Ecto neural progenitor cell (in vitro differentiated cells): Measurements from ENCODE around the gene KMO.

Experiments used
- DNase-seq: peaks from one replicate; pipeline ENCODE4 v3.0.0-alpha.2; 2018; ENCODE audit warnings: low spot score

KMO gene

DNA sequence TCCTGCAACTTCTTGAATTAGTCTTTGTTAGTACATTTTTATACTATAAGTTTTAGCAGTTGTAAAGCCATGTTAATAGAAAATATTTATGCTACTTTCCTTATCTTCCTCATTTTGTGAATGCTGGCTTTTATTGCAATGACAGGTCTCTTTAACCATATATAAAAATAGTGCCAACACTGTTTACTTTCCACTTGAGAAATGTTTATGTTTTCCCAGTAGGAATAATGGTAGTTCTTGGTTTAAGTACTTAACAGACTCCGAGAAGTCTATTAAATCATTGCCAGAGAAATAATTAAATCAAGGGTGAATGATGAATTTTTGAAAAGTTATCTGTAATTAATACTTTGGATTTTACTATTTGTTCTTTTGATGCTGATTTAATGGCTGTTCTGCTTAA is 98.3 kb downstream of the KMO start:
- no peak for DNase-seq

DNA sequence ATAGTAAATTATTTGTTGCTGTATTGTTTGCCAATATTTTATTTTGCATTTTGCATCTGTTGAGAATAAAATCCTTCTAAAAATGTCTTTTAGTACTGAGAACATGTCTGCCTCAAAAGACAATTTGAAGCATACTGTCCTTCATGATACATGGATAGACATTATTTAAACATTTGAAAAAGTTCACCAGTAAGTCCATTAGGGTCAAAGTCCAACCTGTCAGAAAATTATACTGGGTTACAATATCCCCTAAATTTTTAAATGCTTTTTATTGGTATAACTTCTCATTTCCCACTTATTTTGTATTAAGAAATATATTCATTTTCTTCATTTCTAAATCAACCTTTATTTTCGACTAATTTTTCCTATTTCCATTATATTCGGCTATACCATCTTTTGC is 98.7 kb downstream of the KMO start:
- DNase-seq: no peak

DNA sequence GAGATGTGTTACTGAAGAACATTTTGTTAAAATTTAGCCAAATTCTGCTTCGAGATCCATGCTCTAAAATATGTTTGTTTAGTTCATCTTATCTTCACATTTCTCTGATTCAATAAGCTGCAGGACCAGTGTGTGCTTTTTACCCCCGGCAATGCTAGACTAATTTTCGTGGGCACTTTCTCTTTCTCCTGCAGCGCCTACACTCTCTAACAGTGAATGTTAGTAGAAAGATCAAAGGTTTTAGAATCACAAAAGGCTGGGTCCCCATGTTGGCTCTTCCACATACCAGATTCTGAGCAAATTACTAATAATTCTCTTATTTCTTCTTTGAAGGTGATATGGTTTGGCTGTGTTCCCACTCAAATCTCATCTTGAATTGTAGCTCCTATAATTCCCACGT is 99.5 kb downstream of the KMO start:
- DNase-seq: no peak

DNA sequence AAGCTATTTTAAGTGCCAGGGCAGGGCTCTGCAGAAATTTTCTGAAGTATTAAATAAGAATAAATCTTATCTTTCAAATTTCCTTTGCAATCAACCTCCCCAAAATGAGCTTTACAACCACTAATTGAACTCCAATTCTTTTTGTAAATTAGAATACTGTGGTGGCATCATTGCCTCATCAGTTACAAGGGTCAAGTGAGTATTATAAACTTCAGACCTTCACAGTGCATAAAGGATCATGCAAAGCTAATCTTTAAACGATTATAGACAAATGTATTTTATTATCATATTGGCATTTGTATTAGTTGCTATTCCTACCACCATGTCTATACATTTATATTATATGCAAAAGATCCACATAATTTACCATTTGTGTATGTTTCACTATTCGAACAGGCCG is 100.8 kb downstream of the KMO start:
- no peak for DNase-seq

DNA sequence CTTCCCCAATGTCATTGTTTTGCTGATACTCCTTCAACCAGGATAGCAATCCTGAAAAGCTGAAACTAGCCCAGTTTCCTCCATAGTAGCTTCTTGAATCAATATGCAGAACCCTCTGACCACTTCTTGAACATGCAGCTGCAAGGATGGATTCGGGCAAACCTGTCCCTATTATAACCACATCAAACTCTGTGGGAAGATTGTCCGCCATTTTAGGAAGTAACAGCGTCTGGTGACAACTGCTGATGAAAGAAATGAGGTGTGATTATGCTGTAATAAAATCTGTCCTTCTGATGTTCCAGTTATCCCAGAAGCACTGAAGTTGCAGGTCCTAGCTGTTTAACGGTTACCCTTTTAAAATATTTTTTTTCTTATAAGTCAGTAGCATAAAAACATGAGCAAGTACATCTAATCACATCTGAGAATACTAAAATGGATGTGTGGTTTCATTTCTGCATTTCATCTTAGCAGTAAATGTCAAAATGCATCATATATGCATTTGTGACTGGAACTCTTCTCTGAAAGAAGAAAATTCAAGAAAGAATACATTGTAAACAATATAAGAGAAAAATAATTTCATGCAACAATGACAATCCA is 103.5 kb downstream of the KMO start:
- DNase-seq: no peak

DNA sequence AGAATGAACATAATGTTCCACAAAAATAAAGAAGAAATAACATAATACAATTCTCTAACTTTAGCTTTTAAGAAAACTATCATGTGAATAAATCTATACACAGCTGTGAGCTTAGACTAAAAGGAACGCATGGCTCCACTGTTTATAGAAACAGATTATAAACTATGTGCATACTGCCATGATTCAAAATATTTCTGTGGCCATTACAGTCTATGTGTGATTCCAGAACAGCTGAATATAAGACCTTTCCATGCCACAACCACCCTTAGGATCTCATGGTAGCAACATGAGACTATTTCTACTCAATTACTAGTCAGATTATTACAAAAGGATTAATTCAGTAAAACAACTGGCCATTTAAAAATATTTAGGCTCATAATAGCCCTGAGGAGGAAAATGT is 104.1 kb downstream of the KMO start:
- no peak for DNase-seq

DNA sequence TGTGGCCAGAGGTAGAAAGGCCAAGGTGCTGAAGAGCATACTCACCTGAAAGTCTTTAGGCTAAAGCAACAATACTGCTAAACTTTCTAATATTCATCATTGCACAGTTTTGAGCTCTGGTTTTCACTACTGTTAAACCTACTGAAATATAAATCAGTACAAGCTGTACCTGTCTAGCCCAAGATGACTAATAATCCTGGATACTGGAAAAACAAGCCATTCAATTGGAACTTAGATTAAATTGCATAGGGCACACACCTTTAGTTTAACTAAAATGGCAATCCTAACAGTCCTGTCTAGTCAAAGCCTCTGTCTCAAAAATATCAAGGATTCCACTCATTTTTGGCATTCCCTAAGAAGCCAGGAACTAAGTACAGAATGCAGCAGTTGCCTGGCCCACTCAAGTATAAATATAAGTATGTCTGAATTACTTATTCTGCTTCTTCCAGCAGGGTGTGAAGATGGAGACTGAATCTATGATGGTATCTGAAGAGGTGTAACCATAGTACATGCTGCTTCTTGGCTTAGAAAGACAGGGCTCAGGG is 104.9 kb downstream of the KMO start:
- DNase-seq: no peak

DNA sequence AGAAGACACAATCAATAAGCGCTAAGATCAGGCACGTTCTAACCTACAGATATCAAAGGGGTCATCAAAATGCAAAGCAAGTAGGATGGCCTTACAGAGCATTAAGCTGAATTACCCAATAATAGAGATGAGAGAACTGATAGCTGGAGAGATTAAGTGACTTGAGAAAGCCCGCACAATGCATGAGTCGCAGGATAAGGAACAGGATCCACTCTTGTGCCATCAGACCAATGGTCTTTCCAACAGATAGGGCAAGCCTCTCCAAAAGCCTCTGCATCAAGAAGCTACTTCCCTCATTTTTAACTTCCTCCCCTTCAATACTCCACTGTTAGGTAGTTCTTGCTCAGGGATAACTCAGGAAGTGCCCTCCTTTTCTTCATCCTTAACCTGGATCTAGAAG is 105.4 kb downstream of the KMO start:
- DNase-seq: no peak

DNA sequence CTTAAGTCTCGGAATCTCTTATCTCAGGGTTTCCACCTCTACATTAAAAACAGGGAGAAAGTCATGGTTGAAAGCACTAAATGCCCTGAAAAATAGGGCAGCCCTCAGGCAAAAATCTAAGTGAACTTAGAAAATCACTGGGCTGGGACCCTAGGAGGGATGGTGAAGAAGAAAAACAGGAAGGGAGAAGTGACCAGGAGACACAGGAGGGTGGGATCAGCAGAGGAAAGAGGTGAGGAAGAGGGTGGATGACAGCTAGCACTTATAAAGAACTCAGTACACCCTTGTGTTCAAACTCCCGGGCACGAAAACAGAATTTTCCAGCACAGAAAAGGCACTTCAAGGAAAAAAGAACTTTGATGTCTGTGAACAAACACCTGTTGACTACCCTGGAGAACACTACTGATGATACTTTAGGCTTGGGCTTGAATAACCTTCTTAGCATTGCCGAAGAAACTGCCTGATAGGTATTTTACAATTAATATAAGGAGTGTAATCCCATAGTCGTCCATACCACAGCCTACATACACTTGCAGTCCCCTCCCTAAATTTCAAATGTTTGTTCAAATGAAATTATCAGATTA is 106.0 kb downstream of the KMO start:
- DNase-seq: no peak

DNA sequence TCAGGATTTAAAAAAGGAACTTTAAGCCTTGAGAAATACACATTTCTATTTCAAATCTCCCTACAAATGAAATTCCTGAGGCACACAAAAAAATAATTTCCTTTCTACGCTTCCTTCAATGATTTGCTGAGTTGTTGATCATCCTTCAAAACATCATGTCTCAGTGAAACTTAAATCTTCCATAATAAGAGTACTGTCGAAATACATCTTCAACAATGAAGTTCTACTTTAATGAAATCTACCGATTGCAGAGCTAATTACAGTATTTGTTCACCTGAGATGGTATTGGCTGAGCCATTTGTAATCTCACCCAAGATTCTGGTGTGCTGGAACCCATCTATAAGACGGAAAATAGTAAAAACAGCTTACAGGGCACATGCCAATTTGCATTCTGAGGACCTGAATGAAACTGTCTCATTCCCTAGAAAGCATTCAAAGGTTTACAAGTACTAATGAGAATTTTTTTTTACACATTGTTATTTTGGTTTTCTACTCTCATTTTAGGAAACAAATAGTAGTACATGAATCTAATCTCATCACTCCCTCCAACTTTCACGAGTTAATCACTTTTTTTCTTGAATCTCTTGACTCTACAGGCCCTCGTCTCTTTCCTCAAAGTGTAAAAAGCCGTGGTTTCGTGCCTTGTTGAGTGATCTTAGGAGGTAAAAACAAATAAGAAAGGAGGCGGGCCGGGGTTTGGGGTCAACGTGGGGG is 106.9 kb downstream of the KMO start:
- no peak for DNase-seq

DNA sequence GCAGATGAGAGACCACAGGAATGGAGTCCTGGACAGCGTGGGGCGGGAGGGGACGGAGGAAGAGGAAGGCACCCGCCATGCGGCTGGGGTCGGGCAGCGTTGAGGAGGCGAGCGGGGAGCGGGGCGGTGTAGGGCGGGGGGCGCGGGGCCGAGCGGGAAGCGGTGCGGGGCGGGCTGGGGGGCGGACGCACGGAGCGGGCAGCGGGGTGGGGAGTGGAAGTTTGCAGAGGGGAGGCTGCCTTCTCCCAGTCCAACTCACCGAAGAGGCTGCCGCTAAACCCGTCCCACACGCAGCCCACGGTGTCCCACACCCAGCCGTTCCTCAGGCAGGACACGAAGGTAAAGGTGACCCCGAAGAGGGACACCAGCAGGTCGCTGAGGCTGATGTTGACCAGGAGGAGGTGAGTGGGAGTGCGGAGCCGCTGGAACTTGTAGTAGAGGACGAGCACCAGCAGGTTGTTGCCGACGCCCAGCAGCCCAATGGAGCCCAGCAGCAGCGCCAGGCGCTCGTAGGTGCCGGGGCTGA is 107.5 kb downstream of the KMO start:
- DNase-seq: no peak

DNA sequence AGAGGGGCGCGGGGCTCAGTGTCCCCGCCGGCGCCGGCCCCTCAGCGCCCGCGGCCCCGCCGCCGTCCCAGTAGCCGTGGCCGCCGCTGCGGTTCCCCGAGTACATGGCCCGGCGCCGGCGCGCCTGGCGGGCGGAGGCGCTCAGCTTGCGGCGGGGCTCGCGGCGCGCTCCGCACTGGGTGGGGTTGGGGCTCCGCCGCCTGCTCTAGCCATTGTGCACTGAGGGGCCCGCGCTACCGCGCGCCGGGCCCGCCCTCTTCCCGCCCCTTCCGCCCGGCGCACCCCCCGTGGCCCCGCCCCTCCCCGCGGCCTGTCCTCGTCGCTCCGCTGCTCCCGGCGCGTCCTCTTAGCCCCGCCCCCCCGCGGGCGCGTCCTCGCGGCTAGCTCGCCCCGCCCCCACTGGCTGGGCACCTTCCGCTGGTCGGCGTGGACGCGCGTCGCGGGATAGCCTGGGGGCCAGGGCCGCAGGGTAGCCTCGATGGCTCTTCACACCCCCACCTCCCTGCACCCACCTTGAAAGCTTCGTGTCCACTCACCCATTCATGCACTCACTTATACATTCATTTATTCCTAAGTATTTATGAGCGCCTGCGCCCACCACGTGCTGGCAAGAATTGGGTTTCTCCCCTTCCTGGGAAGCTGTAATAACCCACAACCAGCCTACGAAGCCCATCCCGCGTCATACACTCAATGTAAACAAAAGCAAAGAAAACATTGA is 108.1 kb downstream of the KMO start, which contains the start of the genes CHML and OPN3:
Gene CHML, minus strand, starts transcription at position 221 of the 718 bp plus-strand sequence. CDS start 4,603 bp downstream, outside the sequence.
Gene OPN3, minus strand, starts transcription at position 221 of the 718 bp plus-strand sequence. Its CDS starts 115 bp downstream, at position 106.
- DNase-seq: peak; percentile 95

DNA sequence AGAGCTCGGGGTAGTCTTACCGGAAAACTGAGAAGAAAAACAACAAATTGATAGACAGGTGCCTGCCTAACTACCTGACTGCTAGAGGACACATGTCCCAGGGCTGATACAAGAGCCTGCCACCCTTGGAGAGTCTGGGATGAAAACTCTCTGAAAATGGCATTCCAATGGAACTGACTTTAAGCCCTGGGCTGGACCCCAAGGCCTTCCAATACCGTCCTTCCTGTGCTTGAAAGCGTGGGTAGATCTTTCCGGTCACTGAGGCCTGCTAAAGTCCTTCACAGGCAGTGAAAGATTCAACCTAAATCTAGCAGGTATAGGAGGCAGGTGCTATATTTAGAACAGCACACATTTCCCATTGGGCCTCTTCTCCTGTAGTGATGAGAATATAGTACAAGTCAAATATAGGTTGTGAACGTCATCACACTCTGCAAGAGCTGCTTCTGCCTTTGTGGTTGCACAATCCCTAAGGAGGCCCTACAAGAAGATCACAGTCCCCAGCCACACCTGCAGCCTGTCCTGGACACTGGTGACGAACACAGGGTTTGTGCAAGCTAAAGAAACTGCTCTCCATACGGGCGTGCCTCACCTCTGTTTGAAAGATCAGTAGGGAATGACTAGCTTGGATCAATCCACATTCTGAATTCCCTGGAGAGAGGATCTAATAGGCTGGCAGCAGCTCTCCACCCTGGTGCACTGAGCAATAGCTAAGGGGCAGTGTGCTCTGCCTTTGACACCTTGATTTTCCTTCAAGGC is 108.9 kb downstream of the KMO start:
- no peak for DNase-seq

DNA sequence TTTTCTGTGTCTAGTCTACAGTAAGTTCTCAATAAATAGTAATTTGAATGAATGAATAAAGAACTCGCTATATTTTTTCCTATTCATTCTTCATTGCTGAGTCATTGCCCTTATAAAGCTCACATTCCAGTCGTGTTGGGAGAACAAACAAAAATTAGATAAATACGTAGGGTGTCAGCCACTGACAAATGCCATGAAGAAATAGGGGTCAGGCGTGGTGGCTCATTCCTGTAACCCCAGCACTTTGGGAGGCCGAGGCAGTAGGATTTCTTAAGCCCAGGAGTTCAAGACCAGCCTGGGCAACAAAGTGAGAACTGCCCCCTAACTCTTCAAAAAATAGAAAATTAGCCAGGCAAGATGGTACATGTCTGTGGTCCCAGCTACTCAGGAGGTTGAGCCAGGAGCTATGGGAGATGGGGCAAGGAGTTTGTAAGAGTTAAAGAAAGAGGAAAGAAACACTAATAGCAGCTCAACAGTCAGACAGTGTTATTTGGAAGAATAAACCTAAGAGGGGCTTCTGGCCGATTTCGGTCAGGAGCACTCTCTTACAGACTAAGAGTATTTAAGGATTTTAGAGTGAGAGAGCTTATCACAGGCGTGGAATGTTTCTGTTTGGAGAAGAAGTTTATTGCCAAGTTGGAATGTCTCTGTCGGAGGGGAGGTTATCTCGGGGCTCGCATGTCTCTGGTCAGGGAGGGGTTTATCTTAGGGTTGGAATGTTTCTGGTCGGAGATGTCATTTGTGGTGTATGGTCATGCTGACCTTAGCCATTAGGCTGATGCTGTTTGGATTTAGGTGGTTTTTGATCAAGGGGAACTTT is 109.8 kb downstream of the KMO start:
- DNase-seq: no peak

DNA sequence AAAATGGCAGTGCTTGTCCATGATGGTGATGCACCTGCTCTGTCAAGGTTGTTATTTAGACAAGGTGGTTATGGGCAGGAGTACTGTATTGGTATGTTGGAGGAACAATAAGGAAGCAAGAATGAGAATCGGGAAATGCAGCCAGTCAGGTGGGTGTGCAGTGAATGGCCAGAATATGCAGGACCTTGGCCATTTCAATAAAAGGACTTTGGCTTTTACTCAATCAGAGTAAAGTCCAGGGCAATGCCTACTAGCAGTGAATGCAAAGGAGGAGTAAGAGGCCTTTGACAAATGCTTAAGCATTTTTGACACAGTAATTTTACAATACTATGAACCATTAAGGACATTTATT is 110.4 kb downstream of the KMO start:
- no peak for DNase-seq

DNA sequence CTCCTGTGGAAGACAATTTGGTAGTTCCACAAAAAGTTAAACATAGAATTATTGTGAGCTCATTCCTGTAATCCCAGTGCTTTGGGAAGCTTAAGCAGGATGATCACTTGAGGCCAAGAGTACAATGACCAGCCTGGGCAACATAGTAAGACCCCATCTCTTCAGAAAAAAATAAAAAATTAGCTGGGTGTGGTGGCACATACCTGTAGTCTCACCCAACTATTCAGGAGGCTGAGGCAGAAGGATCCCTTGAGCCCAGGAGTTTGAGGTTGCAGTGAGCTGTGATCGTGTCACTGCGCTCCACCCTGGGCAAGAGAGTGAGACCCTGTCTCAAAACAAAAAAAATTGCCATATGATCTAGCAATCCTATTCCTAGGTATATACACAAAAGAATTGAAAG is 112.1 kb downstream of the KMO start:
- no peak for DNase-seq

DNA sequence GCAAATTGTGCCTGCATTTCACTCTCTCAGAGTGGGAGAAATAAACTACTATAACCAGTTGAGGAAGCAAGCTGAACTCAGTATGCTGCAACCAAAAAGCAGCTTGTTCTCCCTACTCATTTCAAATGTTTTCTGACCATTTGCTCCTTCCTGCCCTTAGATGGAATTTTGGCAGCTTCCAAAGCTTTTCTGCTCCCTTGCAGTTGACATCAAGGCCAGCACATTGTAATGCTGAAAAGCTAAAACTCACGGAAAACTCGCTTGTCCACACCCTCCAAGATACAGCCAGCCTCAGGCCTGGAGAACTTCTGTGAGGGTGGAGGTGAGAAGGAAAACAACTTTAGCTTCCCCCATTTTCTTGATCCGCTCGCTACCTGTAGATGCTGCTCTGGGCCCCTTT is 113.0 kb downstream of the KMO start:
- DNase-seq: no peak
